OCI-M2 (cell line): ENCODE measurements around the gene DNAJB2.
"Not testable (repeated sequence)": the region's sequence is repeated elsewhere in the genome, so short reads cannot be mapped to it uniquely, and the experiment has no call there.

ENCODE experiments used
- DNase-seq: peaks from one replicate; lab custom pipeline; 2025; ENCODE audit not compliant: unreplicated experiment; lab: John Stamatoyannopoulos, UW

Gene DNAJB2

DNA sequence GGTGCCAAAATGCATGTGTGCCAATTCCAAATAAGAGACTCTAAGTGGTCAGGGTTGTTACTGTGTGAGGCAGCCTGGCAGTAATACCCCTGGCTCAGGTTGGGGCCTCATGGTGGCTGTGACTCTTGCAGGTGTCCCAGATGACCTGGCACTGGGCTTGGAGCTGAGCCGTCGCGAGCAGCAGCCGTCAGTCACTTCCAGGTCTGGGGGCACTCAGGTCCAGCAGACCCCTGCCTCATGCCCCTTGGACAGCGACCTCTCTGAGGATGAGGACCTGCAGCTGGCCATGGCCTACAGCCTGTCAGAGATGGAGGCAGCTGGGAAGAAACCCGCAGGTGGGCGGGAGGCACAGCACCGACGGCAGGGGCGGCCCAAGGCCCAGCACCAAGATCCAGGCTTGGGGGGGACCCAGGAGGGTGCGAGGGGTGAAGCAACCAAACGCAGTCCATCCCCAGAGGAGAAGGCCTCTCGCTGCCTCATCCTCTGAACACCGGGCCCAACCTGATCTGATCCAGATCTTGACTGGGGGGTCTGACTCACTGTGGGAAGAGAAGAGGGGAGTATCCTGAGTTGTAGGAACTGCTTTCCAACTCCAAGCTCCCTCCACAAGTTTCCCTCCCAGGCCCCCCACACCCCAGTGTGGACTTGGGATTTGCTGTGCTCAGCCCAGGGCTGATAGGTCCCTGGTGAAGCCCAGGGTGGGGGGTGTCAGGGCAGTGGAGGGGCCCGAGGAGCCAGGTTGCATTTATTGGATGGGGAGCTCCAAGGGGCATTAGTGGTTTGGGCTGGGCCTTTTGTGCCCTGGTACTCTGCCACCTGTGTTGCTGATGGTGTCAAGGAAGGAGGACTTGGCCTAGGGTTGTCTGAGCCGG is 5.6 kb downstream of the DNAJB2 start:
- no peak for DNase-seq

DNA sequence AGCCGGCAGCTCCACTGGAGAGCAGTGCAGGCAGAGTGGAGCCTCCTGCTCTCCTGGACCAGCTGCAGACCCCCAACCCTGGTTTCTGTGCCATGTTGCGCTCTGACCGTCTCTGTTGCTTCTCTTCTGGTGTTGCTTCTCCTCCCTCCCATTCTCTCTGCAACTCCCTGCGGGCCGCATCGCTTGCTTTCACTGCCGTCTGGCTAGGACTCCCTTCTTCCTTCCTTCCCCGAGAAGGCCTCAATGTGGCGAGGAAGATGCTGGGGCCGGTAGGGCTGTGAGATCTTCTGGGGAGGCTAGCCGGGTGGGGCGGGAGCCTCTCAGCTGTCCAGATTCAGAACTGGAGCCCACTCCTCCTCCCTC is 6.2 kb downstream of the DNAJB2 start:
- DNase-seq = no peak

- no peak for DNase-seq
Measured at GRCh38 chr2:219285894-219286425, 6.8 kb downstream of the DNAJB2 start.

GRCh38 chr2:219286436-219287115 is 7.4 kb downstream of the DNAJB2 start:
- no peak for DNase-seq

GRCh38 chr2:219287116-219287440 is 7.9 kb downstream of the DNAJB2 start:
- not testable (repeated sequence) for DNase-seq

DNA sequence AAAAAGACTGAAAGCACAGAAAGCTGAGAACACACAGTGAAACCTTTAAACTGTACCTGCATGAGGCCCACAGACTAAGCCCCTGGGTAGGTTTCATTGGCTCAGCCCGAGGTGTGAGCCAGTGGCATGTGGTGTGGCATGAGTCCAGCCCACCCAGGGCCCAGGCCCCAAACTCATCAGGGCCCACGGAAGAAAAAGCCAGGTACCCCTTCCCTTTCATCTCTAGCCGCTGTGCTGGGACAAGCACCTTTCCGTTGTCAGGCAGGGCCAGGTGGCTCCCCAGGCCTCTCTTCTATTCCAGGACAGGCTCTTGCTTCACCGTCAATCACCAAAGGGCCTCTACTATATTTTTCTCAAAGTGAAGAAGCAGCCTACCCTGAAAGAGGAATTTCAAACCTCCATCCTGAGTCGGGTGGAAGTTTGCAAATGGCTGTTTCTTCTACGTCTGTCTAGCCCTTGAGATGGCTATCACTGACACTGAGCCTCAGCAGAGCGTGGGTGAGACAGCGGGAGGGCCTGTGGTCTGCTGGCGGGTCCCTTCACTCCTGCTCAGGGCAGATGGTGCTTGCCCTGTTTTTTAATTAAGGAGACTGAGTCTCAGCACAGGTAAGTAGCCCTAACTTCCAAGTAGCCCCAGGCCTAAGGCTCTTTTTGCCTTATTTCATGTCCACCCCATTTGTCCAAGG is 8.6 kb downstream of the DNAJB2 start:
- no peak for DNase-seq

GRCh38 chr2:219289195-219289536 is 10.0 kb downstream of the DNAJB2 start:
- DNase-seq = no peak

GRCh38 chr2:219289537-219290361 is 10.6 kb downstream of the DNAJB2 start:
- DNase-seq = no peak

DNA sequence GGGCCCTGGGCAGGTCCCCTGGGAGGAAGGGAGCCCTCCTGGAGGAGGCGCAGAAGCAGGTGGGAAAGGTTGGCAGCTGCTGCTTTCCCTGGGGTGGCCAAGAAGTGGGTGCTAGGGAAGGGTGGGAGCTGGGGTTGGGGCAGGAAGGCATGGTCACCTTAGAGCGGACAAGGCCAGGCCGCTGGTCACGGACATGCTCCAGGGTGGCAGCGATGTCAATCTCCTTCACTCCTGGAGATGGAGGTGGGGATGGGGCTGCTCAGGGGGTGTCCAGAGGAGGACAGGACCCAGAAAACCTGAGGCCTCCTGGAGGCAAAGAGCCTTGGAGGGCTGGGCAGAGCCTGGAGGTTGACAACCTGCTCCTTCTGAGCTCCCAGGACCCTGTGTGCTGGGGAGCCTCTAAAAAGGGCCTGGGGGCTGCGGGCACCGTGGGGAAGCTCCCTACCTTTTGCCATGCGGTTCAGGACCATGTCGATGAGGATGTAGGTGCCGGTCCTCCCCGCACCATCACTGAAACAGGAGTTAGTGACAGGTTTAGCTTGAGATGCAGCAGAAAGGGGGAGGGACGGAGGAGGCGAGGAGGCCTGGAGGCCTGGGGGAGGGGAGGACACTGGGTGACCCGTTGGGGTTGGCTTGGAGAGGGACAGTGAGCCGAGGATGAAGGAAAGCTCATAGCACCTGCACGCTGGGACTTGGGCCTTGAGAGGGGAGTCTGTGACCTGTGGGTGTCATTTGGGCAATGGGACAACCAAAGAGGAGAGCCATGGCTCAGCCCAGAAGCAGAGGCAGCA is 11.4 kb downstream of the DNAJB2 start:
- DNase-seq = no peak

GRCh38 chr2:219291394-219291793 is 12.2 kb downstream of the DNAJB2 start:
- DNase-seq = no peak

GRCh38 chr2:219291910-219292490 is 12.8 kb downstream of the DNAJB2 start:
- no peak for DNase-seq

- DNase-seq = no peak
Measured at GRCh38 chr2:219292616-219293015, 13.4 kb downstream of the DNAJB2 start.

GRCh38 chr2:219293736-219294231 is 14.6 kb downstream of the DNAJB2 start:
- DNase-seq = no peak

DNA sequence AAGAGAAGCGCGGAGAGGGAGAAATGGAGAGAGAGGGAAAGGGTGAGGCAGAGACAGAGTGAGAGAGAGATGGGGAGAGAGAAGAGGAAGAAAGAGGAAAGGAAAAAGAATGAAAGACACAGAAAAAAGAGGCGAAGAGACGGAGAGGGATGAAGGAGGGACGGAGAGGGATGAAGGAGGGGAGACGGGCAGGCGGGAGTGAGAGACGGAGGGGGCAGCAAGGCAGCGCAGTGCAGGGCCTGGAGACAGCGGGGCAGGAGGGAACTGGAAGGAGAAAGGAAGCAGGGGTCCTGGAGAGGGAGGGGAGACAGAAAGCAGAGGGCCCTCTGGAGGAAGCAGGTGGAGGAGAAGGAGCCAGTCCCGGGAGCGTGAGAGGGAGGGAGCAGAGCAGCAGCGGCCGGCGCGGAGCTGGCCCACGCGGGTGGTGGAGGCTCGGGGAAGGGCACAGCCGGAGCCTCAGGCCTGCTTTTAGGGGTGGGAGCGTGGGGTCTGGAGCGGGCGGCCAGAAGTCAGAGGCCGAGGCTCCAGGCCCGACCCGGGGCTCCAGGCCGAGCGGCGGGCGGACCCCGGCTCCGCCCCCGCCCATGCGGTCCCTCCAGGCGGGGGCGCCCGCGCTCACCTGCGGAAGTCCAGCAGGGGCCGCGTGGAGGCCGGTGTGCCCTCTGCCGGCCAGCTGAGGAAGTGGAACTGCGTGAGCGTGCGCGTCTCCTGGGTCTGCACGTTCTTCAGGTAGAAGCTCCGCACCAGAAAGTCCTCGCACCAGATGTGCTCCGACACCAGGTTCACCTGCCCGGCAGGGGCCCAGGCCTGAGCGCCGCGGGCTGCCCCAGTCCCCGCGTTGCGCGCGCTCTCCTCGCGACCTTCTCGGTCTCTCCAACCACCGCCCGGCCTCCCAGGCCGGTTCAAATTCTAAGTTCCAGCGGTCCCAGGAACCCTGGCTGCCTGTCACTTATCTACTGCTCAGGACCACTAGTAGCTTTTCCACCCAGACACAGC is 15.5 kb downstream of the DNAJB2 start:
- peak; percentile 53 for DNase-seq

DNA sequence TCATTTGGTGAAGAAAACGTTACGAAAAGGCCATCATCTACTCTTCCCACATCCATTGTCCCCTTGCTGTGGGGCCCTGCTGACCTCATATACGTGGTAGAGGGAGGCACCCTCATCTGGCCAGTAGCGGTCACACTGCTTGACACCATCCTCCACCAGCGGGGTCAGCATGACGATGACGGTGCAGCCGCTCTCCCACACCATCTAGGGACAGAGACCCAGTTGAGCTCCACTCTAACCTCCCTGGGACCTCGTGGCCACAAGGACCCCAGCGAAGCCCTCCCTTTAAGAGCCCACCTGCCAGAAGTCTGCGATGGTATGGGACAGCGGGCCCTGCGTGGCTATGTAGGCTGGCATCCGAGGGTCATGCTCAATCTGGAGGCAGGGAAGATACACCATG is 17.0 kb downstream of the DNAJB2 start:
- no peak for DNase-seq

- no peak for DNase-seq
Measured at GRCh38 chr2:219296631-219297391, 17.6 kb downstream of the DNAJB2 start.

DNA sequence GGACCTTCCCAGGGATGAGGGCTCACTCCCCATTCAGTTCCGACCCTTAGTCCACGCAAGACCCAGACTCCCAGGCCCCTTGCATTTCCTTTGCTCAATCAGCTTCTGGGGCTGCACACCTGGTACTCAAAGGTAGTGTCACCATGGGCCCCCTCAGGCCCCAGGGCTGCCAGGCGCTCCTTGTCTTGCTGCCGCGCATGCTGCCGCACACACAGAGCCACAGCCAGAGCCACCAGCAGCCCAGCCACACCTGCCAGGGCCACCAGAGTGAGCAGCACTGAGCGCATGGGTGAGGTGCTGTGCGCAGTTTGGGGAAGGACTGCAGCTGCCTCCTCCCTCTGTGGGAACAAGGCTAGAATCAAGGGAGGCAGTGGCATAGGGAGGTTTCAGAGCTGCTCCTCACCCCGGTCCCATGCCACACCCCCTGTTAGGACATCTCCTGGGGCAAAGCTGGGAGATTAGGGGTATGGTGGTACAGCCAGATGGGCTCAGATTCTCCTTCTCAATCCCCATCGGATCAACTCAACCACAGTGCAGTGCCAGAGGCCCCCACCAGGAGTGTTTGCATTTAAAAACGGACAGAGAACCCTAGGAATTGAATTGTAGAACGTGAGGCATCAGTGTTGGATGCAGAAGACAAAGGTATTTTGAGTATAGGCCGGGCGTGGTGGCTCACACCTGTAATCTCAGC is 18.7 kb downstream of the DNAJB2 start:
- no peak for DNase-seq
